ENCODE results near the gene NKD2.

DNA sequence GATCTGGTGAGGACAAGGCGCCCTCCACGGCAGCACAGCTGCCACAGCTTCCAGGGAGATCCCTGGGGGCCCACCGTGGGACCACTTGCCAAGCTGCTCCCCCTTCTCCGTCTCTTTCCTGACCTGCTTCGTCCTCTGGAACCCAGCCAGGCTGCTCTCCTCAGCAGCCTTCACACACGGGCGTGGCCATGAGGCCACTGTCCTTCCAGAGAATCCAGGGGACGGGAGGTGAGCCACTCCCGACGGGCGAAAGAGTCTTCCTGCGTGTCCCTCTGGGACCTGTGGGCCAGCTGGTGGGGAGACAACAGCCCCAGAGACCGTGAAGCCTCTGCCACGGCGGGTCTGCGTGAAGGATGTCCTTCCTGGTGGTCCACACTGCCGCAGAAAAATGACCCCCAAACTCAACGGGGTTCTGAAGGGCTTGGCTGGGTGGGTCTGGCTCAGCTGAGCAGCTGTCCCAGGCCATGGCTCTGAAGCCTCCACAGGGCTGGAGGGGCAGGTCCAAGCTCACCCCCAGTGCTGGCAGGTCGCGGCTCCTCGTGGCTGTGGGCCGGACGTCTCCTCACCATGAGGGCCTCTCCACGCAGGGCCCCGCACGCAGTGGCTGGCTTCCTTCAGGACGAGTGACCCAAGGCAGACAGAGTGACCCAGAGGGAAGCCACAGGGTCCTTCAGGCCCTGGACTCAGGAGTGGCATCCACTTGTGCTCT, 47.4 kb upstream of the NKD2 start:
- TF ChIP-seq, protein P1, sequence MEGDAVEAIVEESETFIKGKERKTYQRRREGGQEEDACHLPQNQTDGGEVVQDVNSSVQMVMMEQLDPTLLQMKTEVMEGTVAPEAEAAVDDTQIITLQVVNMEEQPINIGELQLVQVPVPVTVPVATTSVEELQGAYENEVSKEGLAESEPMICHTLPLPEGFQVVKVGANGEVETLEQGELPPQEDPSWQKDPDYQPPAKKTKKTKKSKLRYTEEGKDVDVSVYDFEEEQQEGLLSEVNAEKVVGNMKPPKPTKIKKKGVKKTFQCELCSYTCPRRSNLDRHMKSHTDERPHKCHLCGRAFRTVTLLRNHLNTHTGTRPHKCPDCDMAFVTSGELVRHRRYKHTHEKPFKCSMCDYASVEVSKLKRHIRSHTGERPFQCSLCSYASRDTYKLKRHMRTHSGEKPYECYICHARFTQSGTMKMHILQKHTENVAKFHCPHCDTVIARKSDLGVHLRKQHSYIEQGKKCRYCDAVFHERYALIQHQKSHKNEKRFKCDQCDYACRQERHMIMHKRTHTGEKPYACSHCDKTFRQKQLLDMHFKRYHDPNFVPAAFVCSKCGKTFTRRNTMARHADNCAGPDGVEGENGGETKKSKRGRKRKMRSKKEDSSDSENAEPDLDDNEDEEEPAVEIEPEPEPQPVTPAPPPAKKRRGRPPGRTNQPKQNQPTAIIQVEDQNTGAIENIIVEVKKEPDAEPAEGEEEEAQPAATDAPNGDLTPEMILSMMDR (IDR thresholded peaks at IDR 0.05; ENCODE audit: low read depth, low read length), result no peak
- TF ChIP-seq MYC (IDR thresholded peaks at IDR 0.05; ENCODE audit: low read depth, low read length) (peak; percentile 9; the same call in 1 of the 2 replicates), POLR2A (IDR thresholded peaks at IDR 0.05; ENCODE audit: extremely low read depth, insufficient read length) (no peak)

All from NB4 (cell line).